IMR-90 (cell line): ENCODE data around the gene HRAS. TPM values are rescaled to one million over a fixed set of nuclear protein-coding genes. Genes with fewer than 3 reads are reported as not detected.
A peak's percentile ranks its signal among the peaks of the same experiment; 100 is the strongest.

ENCODE experiments used
- ATAC-seq: fragments of 200-7000 bp; cut with Tn5 transposase; 2 replicates; pipeline ENCODE4 v1.9.1; 2020; ENCODE audit warnings: low read depth, mild to moderate bottlenecking, moderate library complexity
- BruUV-seq: library from RNA; stranded (reverse); fragments of 400-500 nt; replicated peaks from 2 replicates; lab custom pipeline; 2021; lab: Mats Ljungman, UMichigan
- CTCF ChIA-PET: fragments of 300-600 bp; formaldehyde crosslinking; extraction: SDS; loops from one replicate; lab custom pipeline; 2021; ENCODE audit warnings: antibody characterized with exemption; lab: Yijun Ruan, JAX
- POLR2A ChIA-PET: fragments of 300-600 bp; sonication (Branson Sonifier 250); formaldehyde crosslinking; loops from one replicate; lab custom pipeline; 2022; ENCODE audit warnings: antibody characterized with exemption; ENCODE audit not compliant: unreplicated experiment; lab: Charles Lee
- DNase-seq: peaks from one replicate; pipeline ENCODE4 v3.0.0; 2013
- H2AFZ ChIP-seq: replicated peaks from 2 replicates; pipeline ENCODE3; 2013; ENCODE audit warnings: low read length, mild to moderate bottlenecking; ENCODE audit not compliant: poor library complexity
- H2AK5ac ChIP-seq: 2 replicates; pipeline ENCODE4 v1.6.1; 2013; ENCODE audit warnings: low read depth, low read length, inconsistent platforms
- H2AK9ac ChIP-seq: replicated peaks from 2 replicates; pipeline ENCODE3; 2013; ENCODE audit warnings: mild to moderate bottlenecking, low read depth, low read length, moderate library complexity; ENCODE audit not compliant: poor library complexity
- H2BK120ac ChIP-seq: 2 replicates; pipeline ENCODE4 v1.6.1; 2013; ENCODE audit warnings: low read depth, low read length, inconsistent platforms
- H2BK15ac ChIP-seq: 3 replicates; pipeline ENCODE4 v1.6.1; 2013; ENCODE audit warnings: low read depth, low read length, inconsistent platforms
- H2BK20ac ChIP-seq: 2 replicates; pipeline ENCODE4 v1.6.1; 2013; ENCODE audit warnings: low read depth, mild to moderate bottlenecking, inconsistent platforms, low read length, moderate library complexity
- H2BK5ac ChIP-seq: 2 replicates; pipeline ENCODE4 v1.6.1; 2013; ENCODE audit warnings: mild to moderate bottlenecking, low read depth, low read length, inconsistent platforms; ENCODE audit not compliant: poor library complexity, severe bottlenecking
- H3K14ac ChIP-seq: replicated peaks from 2 replicates; pipeline ENCODE4 v1.6.1; 2013; ENCODE audit warnings: low read depth, low read length, inconsistent platforms
- H3K18ac ChIP-seq: 2 replicates; pipeline ENCODE4 v1.6.1; 2013; ENCODE audit warnings: low read depth, low read length, control low read depth
- H3K23ac ChIP-seq: 2 replicates; pipeline ENCODE4 v1.6.1; 2013; ENCODE audit warnings: low read depth, low read length, inconsistent platforms
- H3K27ac ChIP-seq: 2 replicates; pipeline ENCODE4 v1.5.1; 2013; ENCODE audit warnings: mild to moderate bottlenecking, control low read depth, low read length; ENCODE audit not compliant: insufficient read depth
- H3K27me3 ChIP-seq: 2 replicates; pipeline ENCODE4 v1.6.1; 2013; ENCODE audit warnings: low read length; ENCODE audit not compliant: control insufficient read depth, insufficient read depth
- H3K36me3 ChIP-seq: 2 replicates; pipeline ENCODE4 v1.6.1; 2013; ENCODE audit warnings: low read length, mixed read lengths; ENCODE audit not compliant: control insufficient read depth, insufficient read depth
- H3K4ac ChIP-seq: 2 replicates; pipeline ENCODE4 v1.6.1; 2013; ENCODE audit warnings: low read depth, low read length, inconsistent platforms
- H3K4me1 ChIP-seq: 2 replicates; pipeline ENCODE4 v1.6.1; 2013; ENCODE audit warnings: low read length, mixed read lengths; ENCODE audit not compliant: control insufficient read depth, insufficient read depth
- H3K4me2 ChIP-seq: 2 replicates; pipeline ENCODE4 v1.6.1; 2013; ENCODE audit warnings: low read depth, mild to moderate bottlenecking, control low read depth, low read length, moderate library complexity
- H3K4me3 ChIP-seq: 2 replicates; pipeline ENCODE4 v1.5.1; 2013; ENCODE audit warnings: low read depth, mild to moderate bottlenecking, control low read depth, low read length, moderate library complexity; ENCODE audit not compliant: insufficient read depth
- H3K56ac ChIP-seq: 2 replicates; pipeline ENCODE4 v1.6.1; 2013; ENCODE audit warnings: low read length, inconsistent platforms; ENCODE audit not compliant: insufficient read depth; ENCODE audit errors: extremely low read depth
- H3K79me1 ChIP-seq, 2 experiments: 2 replicates each; pipeline ENCODE4 v1.6.1; 2013; ENCODE audit warnings: low read length in 2 of 2, inconsistent platforms in 1 of 2, low read depth in 1 of 2
- H3K9ac ChIP-seq: 2 replicates; pipeline ENCODE4 v1.6.1; 2013; ENCODE audit warnings: low read depth, low read length, control low read depth
- H3K9me1 ChIP-seq: 2 replicates; pipeline ENCODE4 v1.6.1; 2013; ENCODE audit warnings: low read length, inconsistent platforms; ENCODE audit not compliant: insufficient read depth
- H3K9me3 ChIP-seq: 2 replicates; pipeline ENCODE4 v1.6.1; 2013; ENCODE audit warnings: low read length; ENCODE audit not compliant: control insufficient read depth, insufficient read depth
- H4K20me1 ChIP-seq: 2 replicates; pipeline ENCODE4 v1.6.1; 2013; ENCODE audit warnings: low read length, inconsistent platforms; ENCODE audit not compliant: insufficient read depth
- H4K5ac ChIP-seq: 2 replicates; pipeline ENCODE4 v1.6.1; 2013; ENCODE audit warnings: mild to moderate bottlenecking, low read depth, low read length, control low read depth
- H4K8ac ChIP-seq, 2 experiments: 2 replicates each; pipeline ENCODE4 v1.6.1; 2013; ENCODE audit warnings: low read depth in 2 of 2, low read length in 2 of 2, control low read depth in 1 of 2, inconsistent platforms in 1 of 2
- H4K91ac ChIP-seq: 2 replicates; pipeline ENCODE4 v1.6.1; 2013; ENCODE audit warnings: low read depth, low read length, inconsistent platforms; ENCODE audit not compliant: insufficient read depth
- FOS ChIP-seq: fragments of 150-350 bp; IDR thresholded peaks from 2 replicates; pipeline ENCODE4 v1.6.1; 2016; ENCODE audit warnings: low read depth, low read length
- MXI1 ChIP-seq: IDR thresholded peaks from 2 replicates; pipeline ENCODE4 v1.6.1; 2012; ENCODE audit warnings: low read depth, mild to moderate bottlenecking, low read length, moderate library complexity, borderline replicate concordance
- NFE2L2 ChIP-seq: fragments of 150-350 bp; IDR thresholded peaks from 2 replicates; pipeline ENCODE4 v1.6.1; 2016; ENCODE audit warnings: low read depth, mild to moderate bottlenecking, low read length
- RFX5 ChIP-seq: IDR thresholded peaks from 2 replicates; pipeline ENCODE4 v1.8.0; 2012; ENCODE audit warnings: low read depth, mild to moderate bottlenecking, low read length, moderate library complexity
- WGBS, 2 experiments: methylation state at CpG; one replicate each; pipeline versions ENCODE4 v1.1.5 to v1.1.7; 2013; ENCODE audit warnings: missing lambda C conversion rate in 2 of 2; ENCODE audit not compliant: insufficient read length in 1 of 2; ENCODE audit errors: extremely low coverage in 2 of 2; 5-methylcytosine and 5-hydroxymethylcytosine counted together
- dilution Hi-C: fragments of 300-500 bp; cut with HindIII; formaldehyde crosslinking; loops from one replicate; pipeline ENCODE4 v1.14.3; 2018; ENCODE audit warnings: low sequenced_read_pairs; ENCODE audit not compliant: unreplicated experiment
- in situ Hi-C: fragments of 300-500 bp; cut with MboI; formaldehyde crosslinking; loops from 3 replicates; pipeline ENCODE4 v1.14.3; 2019; ENCODE audit warnings: low sequenced_read_pairs, inconsistent platforms, mixed read lengths
- intact Hi-C: fragments of 100-400 bp; cut with micrococcal nuclease; formaldehyde crosslinking; loops from 2 replicates; pipeline ENCODE4 v1.10.0; 2022
- polyA plus RNA-seq, 3 experiments: library from polyadenylated mRNA; depleted of rRNA; stranded (reverse); fragments of >200 nt; gene quantifications; 2 replicates each; pipeline ENCODE4 v1.2.3, GENCODE V29; 2012; ENCODE audit warnings: low replicate concordance in 1 of 3
- total RNA-seq: library from RNA; depleted of rRNA; stranded (reverse); fragments of >200 nt; gene quantifications from 2 replicates; pipeline ENCODE4 v1.2.3, GENCODE V29; 2012
- TF ChIP-seq, protein P1 (sequence below): fragments of 150-350 bp; IDR thresholded peaks from 2 replicates; pipeline ENCODE4 v1.6.1; 2017; ENCODE audit warnings: mild to moderate bottlenecking, antibody characterized with exemption, low read length, low read depth

Gene HRAS
- total and polyA plus RNA-seq, 2 of the 4 experiments (the other 2 are of a cell fraction) = 108 to 123 TPM

DNA sequence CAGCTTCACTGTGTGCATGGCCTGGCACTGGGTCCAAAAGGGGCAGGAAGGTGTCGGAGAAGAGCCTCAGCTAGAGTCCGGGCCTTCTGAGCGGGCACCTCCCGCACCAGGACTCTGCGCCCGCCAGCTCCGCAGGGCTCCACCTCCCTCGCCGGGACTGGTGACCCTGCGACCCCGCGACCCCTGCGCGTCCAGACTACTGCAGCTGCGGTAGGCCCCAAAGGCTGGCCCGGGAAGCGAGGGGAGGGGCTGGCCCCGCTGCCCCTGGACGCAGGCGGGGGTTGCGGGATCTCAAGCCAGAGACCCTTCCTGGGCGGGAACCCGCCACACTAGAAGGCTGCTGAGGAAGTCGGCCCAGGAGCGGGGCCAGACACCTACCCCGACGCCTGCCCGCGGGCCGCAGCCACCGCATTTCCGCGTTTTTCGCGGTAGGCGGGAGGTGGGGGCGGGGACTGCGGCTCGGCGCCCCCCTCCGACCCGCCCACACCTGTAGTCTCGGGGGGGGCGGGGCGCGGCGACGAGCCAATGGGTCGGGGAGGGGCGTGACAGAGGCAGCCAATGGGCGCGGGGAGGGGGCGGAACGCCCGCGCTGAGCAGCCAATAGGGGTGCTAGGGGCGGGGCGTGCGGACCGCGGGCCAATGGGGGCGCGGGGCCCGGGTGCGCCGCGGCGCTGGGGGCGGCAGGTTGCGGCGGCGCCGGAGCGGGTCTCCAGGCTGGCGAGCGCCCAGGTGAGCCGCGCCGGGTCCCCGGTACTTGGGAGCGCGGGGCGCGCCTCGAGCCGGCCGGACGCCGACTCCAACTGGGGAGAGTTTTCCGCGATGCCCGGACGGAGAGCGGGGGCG lies 25.1 kb upstream of the HRAS start, which contains the start of the genes LMNTD2 and RASSF7:
TSS of gene LMNTD2 (minus strand) at position 434 of the 843 bp plus-strand sequence. CDS start at position 412, 22 bp downstream.
TSS of gene RASSF7 (plus strand) at position 666 of the 843 bp plus-strand sequence. CDS start 799 bp downstream, outside the sequence.
- POLR2A ChIA-PET = no interaction called here
- ATAC-seq (peak; percentile 99), DNase-seq (peak; percentile 70)
- Histone ChIP-seq H2BK15ac (no peak within 1 kb of the TSS), H3K9me3 (no peaks in the 10 kb centered on the region), H3K27me3 (peaks cover 35% of the 10 kb centered on the region), H3K4me1 (peaks cover 9% of the 10 kb centered on the region), H3K56ac (no peak within 1 kb of the TSS), H2BK120ac (no peak within 1 kb of the TSS), H4K20me1 (peaks cover 14% of the 10 kb centered on the region), H4K5ac (peak within 1 kb of the TSS; percentile 49), H2BK20ac (no peak within 1 kb of the TSS), H3K36me3 (no peaks in the 10 kb centered on the region), H2AFZ (peak within 1 kb of the TSS; percentile 97), H3K4ac (peak within 1 kb of the TSS; percentile 78), H3K27ac (peak within 1 kb of the TSS; percentile 4; the same call in 1 of the 2 replicates), H3K4me2 (peak within 1 kb of the TSS; percentile 70), H3K79me1 (peaks cover 11 to 16% of the 10 kb centered on the region in 2 experiments; a peak in 3 of 4 replicates), H2AK5ac (peak within 1 kb of the TSS; percentile 88), H4K91ac (peak within 1 kb of the TSS; percentile 50; the same call in 1 of the 2 replicates), H4K8ac (peak within 1 kb of the TSS; percentile 64 to 83; a peak in 3 of 4 replicates), H3K9me1 (peaks cover 5% of the 10 kb centered on the region; the same call in 1 of the 2 replicates), H3K4me3 (peak within 1 kb of the TSS; percentile 97), H2BK5ac (peak within 1 kb of the TSS; percentile 31), H3K23ac (no peak within 1 kb of the TSS), H3K14ac (peak within 1 kb of the TSS; percentile 52; the same call in 1 of the 2 replicates), H3K9ac (peak within 1 kb of the TSS; percentile 17; the same call in 1 of the 2 replicates), H3K18ac (no peak within 1 kb of the TSS), H2AK9ac (peak within 1 kb of the TSS; percentile 80)
- in situ Hi-C loops = no loop called here
- TF ChIP-seq, protein P1, sequence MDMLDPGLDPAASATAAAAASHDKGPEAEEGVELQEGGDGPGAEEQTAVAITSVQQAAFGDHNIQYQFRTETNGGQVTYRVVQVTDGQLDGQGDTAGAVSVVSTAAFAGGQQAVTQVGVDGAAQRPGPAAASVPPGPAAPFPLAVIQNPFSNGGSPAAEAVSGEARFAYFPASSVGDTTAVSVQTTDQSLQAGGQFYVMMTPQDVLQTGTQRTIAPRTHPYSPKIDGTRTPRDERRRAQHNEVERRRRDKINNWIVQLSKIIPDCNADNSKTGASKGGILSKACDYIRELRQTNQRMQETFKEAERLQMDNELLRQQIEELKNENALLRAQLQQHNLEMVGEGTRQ = peak; percentile 51
- TF ChIP-seq NFE2L2 (no peak), RFX5 (no peak), MXI1 (0 out of 2 replicates have a peak, but pooled peaks have one; percentile 18), FOS (peak; percentile 58)
- 5% methylated on average over 28 of the region's 95 CpGs; no CpG with 5 or more reads in 1 of the 2 experiments for WGBS, 2 experiments
- intact Hi-C loops = no loop called here
- CTCF ChIA-PET = no interaction called here
- dilution Hi-C loops = no loop called here
- no TSS peak for BruUV-seq
